GM21619 (cell line): Measurements from ENCODE around the gene CDC42SE2.
"Not testable (repeated sequence)": the region's sequence is repeated elsewhere in the genome, so short reads cannot be mapped to it uniquely, and the experiment has no call there.

ENCODE experiments used
- ATAC-seq: cut with Tn5 transposase; IDR thresholded peaks from one replicate; pipeline ENCODE4 v1.9.1; 2021; ENCODE audit not compliant: unreplicated experiment

CDC42SE2 gene

GRCh38 chr5:131277875-131278740, 14.3 kb downstream of the CDC42SE2 start:
- no peak for ATAC-seq

GRCh38 chr5:131278741-131279124, 14.9 kb downstream of the CDC42SE2 start:
- ATAC-seq, result not testable (repeated sequence)

- ATAC-seq, result peak; percentile 24
Measured at GRCh38 chr5:131279204-131279603, 15.4 kb downstream of the CDC42SE2 start.

GRCh38 chr5:131280417-131280816, 16.6 kb downstream of the CDC42SE2 start:
- ATAC-seq, result no peak

- peak; percentile 37 for ATAC-seq
Measured at GRCh38 chr5:131281133-131281867, 17.4 kb downstream of the CDC42SE2 start.

- ATAC-seq, result no peak
Measured at GRCh38 chr5:131281868-131282234, 18.0 kb downstream of the CDC42SE2 start.

- ATAC-seq, result no peak
Measured at GRCh38 chr5:131282235-131282634, 18.4 kb downstream of the CDC42SE2 start.

- ATAC-seq, result peak; percentile 22
Measured at GRCh38 chr5:131285703-131286399, 22.0 kb downstream of the CDC42SE2 start.

- ATAC-seq, result no peak
Measured at GRCh38 chr5:131286400-131286715, 22.5 kb downstream of the CDC42SE2 start.

GRCh38 chr5:131288328-131288727, 24.5 kb downstream of the CDC42SE2 start:
- ATAC-seq, result no peak

GRCh38 chr5:131289738-131290137, 25.9 kb downstream of the CDC42SE2 start:
- ATAC-seq, result no peak

- no peak for ATAC-seq
Measured at GRCh38 chr5:131296213-131296672, 32.4 kb downstream of the CDC42SE2 start.

- ATAC-seq, result no peak
Measured at GRCh38 chr5:131297886-131298285, 34.0 kb downstream of the CDC42SE2 start.

- no peak for ATAC-seq
Measured at GRCh38 chr5:131299465-131299864, 35.6 kb downstream of the CDC42SE2 start.

GRCh38 chr5:131302506-131302905, 38.7 kb downstream of the CDC42SE2 start:
- no peak for ATAC-seq

GRCh38 chr5:131303537-131303936, 39.7 kb downstream of the CDC42SE2 start:
- ATAC-seq, result no peak

- ATAC-seq, result no peak
Measured at GRCh38 chr5:131304414-131304813, 40.6 kb downstream of the CDC42SE2 start.

- ATAC-seq, result no peak
Measured at GRCh38 chr5:131305138-131305689, 41.4 kb downstream of the CDC42SE2 start.

- ATAC-seq, result no peak
Measured at GRCh38 chr5:131305906-131306305, 42.1 kb downstream of the CDC42SE2 start.

- not testable (repeated sequence) for ATAC-seq
Measured at GRCh38 chr5:131312235-131312772, 48.5 kb downstream of the CDC42SE2 start.

- ATAC-seq, result no peak
Measured at GRCh38 chr5:131316026-131316425, 52.2 kb downstream of the CDC42SE2 start.
